GM19397 (cell line): Measurements from ENCODE around the gene ZNF398.
A peak's percentile ranks its signal among the peaks of the same experiment; 100 is the strongest.

ENCODE experiments used
- ATAC-seq: cut with Tn5 transposase; IDR thresholded peaks from one replicate; pipeline ENCODE4 v1.9.1; 2021; ENCODE audit warnings: mild to moderate bottlenecking, moderate library complexity; ENCODE audit not compliant: unreplicated experiment

The ZNF398 gene

DNA sequence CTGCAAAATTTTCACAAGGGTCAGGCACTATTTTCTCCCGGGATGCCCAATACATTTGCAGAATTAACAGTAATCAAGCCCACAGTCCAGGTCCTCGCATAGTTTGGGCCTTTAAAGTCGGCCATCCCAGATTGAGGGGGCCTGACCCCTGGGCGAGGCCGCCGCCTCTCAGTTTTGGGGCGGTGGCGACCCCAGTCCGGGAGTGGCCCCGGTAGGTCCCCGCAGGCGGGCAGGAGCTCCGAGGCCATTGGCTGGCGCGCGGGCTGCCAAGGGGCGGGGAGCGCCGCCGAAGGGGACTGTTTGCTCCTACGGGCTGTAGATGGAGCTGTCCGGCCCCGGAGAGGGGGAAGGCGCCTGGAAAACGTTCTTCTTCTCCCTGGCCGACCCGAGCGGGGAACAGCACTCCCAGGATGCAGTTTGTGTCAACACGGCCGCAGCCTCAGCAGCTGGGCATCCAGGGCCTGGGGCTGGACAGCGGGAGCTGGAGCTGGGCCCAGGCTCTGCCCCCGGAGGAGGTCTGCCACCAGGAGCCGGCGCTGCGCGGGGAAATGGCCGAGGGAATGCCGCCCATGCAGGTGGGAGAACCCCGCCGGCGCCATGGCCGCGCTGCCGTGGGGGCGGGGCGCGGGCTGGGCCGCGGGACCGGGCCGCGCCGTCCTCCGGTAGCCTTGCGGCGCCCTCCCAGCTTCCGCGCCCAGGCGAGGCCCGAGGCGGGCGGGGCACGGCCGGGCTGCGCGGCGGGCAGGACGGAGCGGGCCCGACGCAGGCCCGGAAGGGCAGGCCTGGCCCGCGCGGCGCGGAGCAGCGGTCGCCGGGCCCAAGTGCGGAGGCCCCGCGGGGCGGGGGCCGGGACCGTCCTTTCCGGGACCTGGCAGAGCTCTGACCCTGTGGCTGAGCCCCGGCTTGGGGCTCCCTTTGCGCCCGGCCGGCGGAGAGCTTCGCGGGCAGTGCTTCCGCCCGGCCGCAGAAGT, 48.2 kb downstream of the ZNF398 start, which contains the start of gene ZNF282:
Gene ZNF282, plus strand, starts transcription at position 367 of the 971 bp plus-strand sequence. Its CDS starts 44 bp downstream, at position 411.
- ATAC-seq = peak; percentile 88

- peak; percentile 1 for ATAC-seq
These were observed 49.0 kb downstream of the ZNF398 start for GRCh38 chr7:149196151-149196704.

- no peak for ATAC-seq
These were observed 49.5 kb downstream of the ZNF398 start for GRCh38 chr7:149196705-149197171.

DNA sequence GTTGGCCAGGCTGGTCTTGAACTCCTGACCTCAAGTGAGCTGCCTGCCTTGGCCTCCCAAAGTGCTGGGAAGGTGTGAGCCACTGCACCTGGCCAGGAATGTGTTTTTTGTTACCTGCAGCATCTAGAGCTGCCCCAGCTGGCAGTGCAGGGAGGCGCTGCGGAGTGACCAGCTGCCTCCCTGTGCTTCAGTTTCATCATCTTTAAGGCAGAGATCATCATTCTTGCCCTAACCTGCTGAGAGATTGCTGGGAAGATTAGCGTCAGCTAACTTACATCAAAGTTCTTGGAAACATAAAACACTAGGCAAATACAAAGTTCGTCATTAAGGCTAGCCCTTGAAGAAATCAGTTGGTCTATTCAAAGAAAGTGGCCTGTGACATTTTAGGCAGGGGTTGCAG, 50.4 kb downstream of the ZNF398 start:
- ATAC-seq = no peak

DNA sequence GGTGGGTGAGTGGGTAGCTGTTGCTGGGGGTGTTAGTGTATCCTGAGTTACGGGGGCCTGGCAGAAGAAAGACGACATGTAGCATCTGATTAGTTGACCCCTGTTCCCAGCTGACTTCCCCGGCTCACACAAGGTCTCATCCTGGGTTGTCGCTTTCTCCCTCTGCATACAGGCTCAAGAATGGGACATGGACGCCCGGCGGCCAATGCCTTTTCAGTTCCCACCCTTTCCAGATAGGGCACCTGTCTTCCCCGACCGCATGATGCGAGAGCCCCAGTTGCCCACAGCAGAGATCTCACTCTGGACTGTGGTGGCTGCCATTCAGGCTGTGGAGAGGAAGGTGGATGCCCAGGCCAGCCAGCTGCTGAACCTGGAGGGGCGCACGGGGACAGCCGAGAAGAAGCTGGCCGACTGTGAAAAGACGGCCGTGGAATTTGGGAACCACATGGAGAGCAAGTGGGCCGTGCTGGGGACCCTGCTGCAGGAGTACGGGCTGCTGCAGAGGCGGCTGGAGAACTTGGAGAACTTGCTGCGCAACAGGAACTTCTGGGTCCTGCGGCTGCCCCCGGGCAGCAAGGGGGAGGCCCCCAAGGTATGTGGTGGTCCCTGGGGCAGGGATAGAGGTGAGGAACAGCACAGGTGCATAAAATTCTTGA, 51.0 kb downstream of the ZNF398 start:
- ATAC-seq = no peak

- no peak for ATAC-seq
These were observed 52.2 kb downstream of the ZNF398 start for GRCh38 chr7:149199234-149199995.

- no peak for ATAC-seq
These were observed 55.6 kb downstream of the ZNF398 start for GRCh38 chr7:149202831-149203231.

DNA sequence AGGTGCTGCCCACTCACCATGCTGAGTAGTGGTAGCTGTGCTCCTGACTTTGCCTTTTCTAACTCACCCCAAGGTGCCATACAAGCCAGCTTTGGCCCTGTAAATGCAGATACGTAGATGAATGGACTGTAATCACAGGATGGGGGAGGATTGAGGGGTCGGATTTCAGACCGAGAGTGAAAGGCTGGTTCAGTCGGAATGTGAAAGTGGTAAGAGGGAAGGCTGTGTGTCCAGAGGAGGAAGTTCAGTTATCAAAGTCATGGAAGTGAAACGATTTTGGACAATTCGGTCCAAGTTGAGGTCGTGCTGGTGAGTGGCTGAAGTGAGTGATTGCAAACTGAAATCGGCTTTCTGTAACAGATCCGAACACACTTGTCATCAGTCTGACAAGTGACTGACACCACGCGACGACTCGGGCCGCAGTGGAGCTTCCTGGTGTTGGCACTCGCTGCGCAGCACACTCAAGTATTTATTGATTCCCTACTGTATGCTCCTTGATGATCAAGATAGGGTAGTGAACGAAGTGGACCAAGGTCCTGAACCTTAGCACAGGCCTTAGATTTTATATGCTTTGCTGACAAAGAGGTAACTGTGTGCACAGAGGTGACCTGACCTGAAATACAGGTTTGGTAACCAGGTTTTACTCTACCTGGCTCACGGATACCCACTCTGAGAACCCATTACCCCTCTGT, 58.6 kb downstream of the ZNF398 start:
- ATAC-seq = no peak

GRCh38 chr7:149207324-149208035, 60.2 kb downstream of the ZNF398 start:
- no peak for ATAC-seq

DNA sequence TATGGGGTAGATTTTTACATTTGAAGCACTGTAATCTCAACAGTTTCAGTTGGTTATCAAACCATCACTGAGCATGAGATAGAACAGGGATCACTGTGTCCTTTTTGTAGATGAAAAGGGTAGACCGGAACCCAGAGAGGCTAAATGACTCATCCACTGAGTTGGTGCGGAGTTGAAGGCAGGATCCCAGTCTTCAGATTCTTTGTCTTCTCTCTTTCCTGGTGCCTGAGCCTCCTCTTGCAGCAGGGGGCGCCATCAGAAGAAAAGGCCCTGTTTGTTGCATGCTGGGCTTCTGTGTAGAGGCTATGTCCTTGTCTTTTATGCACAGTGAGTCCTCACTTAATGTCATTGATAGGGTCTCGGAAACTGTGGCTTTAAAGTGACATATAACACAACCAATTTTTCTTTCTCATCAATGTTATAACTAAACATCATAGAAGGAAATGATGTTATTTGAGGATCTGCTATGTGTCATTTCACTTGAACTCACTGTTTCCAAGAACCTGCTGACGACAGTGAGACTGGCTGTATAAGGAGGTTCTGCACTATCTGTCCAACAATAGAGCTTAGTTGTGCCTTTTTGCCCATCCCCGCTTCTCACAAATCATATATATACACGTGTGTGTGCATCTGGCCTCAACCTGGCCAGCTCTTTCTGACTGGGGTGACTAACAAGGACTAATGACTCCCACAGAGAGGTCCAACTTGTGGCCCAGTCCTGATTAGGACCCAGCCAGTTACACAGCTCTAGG, 62.4 kb downstream of the ZNF398 start:
- ATAC-seq = no peak

- ATAC-seq = no peak
These were observed 63.3 kb downstream of the ZNF398 start for GRCh38 chr7:149210551-149210950.

DNA sequence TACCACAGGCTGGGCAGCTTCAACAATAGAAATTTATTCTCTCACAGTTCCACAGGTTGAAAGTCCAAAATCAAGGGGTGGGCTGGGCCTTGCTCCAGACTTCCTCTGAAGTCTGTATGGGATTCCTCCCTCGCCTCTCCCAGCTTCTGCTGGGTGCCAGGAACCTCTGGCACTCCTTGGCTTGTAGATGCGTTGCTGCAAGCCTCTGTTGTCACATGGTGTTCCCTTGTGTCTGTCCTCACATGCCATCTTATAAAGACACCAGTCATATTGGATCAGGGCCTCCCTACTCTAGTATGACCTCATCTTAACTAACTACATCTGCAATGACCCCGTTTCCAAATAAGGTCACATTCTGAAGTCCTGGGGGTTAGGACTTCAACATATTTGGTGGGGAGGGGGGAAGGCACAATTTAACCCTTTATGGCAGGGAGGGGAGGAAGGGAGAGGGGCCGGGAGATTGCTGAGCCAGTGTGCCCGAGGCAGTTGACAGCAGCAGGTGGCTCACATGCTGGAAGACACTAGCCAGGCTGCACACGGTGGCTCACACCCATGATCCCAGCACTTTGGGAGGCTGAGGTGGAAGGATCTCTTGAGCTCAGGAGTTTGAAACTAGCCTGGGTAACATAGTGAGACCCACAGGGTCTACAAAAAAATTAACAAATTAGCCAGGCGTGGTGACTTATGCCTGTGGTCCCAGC, 66.9 kb downstream of the ZNF398 start:
- ATAC-seq = no peak

- ATAC-seq = no peak
These were observed 69.1 kb downstream of the ZNF398 start for GRCh38 chr7:149216402-149216801.

DNA sequence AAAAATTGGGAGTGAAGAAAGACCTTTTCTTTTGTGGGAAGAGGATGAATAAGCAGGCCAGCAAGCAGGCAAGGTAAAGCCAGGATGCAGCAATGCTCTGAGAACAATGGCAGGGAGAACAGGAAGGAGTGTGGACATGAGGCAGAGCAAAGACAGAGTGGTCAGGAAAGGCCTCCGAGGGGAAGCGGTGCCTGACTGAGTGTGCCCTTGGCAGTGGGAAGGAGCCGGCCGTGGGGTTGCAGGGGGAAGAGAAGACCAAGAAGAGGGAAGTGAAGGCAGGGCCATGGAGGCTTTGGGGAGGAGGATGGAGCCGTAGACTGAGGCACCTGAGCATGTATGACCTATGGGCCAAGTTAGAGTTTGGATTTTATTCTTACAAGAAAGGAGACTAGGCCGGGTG, 70.3 kb downstream of the ZNF398 start:
- no peak for ATAC-seq

GRCh38 chr7:149218469-149219420, 71.5 kb downstream of the ZNF398 start:
- no peak for ATAC-seq

DNA sequence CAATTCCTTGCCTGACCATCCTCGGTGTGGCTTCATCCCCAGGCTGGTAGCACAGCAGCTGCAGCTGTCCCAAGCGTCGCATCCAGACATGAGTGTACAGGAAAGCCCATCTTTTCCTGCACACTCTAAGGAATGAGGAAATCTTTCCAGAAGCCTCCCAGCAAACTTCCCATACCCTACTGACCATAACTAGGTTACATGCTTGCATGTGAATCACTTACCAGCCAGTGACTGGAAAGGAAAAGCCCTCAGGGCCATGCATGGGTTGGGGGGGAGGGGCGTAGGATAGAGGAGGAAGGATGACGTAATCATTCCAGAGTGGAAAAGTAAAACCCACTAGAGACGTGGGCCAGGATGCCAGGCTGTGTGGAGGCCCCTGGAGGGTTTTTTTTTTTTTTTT, 73.3 kb downstream of the ZNF398 start:
- ATAC-seq = no peak

DNA sequence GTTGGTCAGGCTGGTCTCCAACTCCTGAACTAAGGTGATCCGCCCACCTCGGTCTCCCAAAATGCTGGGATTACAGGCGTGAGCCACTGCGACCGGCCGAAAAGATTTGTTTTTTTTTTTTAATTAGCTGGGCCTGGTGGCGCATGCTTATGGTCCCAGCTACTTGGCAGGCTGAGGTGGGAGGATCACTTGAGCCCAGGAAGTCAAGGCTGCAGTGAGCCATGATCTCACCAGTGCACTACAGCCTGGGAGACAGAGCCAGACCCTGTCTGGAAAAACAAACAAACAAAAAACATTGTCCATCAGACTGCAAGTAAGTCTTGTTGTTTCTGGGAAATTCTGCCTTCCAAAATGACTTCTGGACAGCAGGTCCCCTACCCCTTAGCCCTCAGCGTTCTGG, 75.9 kb downstream of the ZNF398 start:
- no peak for ATAC-seq
